Thymus (tissue), 11 donors: ENCODE measurements around the gene MT3. TPM values are rescaled to one million over a fixed set of nuclear protein-coding genes. Genes with fewer than 3 reads are reported as not detected.

Source experiments
- DNase-seq, 9 donors: peaks; one replicate each; pipeline ENCODE4 v3.0.0-alpha.2; 2013; ENCODE audit warnings: low spot score in 9 of 9, low read depth in 6 of 9, missing footprints in 1 of 9
- H3K27ac ChIP-seq, 2 donors: one replicate each; pipeline ENCODE4 v1.5.1; 2013; ENCODE audit warnings: control low read depth in 1 of 2, low read depth in 1 of 2, low read length in 1 of 2, mild to moderate bottlenecking in 1 of 2, moderate library complexity in 1 of 2
- H3K27me3 ChIP-seq, 2 donors: one replicate each; pipeline ENCODE4 v1.5.1; 2013; ENCODE audit warnings: low read length in 1 of 2; ENCODE audit not compliant: control insufficient read depth in 2 of 2, insufficient read depth in 1 of 2
- H3K36me3 ChIP-seq, 2 donors: one replicate each; pipeline ENCODE4 v1.5.1; 2013; ENCODE audit warnings: low read length in 1 of 2, mild to moderate bottlenecking in 1 of 2, moderate library complexity in 1 of 2; ENCODE audit not compliant: control insufficient read depth in 2 of 2, insufficient read depth in 2 of 2
- H3K4me1 ChIP-seq, 2 donors: one replicate each; pipeline ENCODE4 v1.5.1; 2013; ENCODE audit warnings: low read length in 2 of 2; ENCODE audit not compliant: control insufficient read depth in 2 of 2, insufficient read depth in 2 of 2
- H3K4me3 ChIP-seq, 2 donors: one replicate each; pipeline ENCODE4 v1.5.1; 2013; ENCODE audit warnings: low read length in 2 of 2, control low read depth in 1 of 2, mild to moderate bottlenecking in 1 of 2
- H3K9me3 ChIP-seq, 2 donors: one replicate each; pipeline ENCODE4 v1.5.1; 2013; ENCODE audit warnings: low read length in 1 of 2, mild to moderate bottlenecking in 1 of 2; ENCODE audit not compliant: control insufficient read depth in 2 of 2, insufficient read depth in 1 of 2
- WGBS: extraction: QIAGEN DNeasy Blood & Tissue Kit; methylation state at CpG from one replicate; pipeline ENCODE4 v1.1.7; 2013; 5-methylcytosine and 5-hydroxymethylcytosine counted together
- polyA plus RNA-seq: library from polyadenylated mRNA; stranded (reverse); fragments of 200-250 nt; gene quantifications from one replicate; pipeline ENCODE4 v1.2.3, GENCODE V29; 2013
- total RNA-seq: library from RNA; stranded (reverse); fragments of 120-200 nt; gene quantifications from one replicate; pipeline ENCODE4 v1.2.4, GENCODE V29; 2013
- donor health status: healthy.

MT3 gene
- total and polyA plus RNA-seq, 2 donors = 2.5 to 13.1 TPM

- no peaks in the 10 kb centered on the region for H3K9me3 ChIP-seq
- no peak for DNase-seq
- peaks cover 3 to 9% of the 10 kb centered on the region in 2 donors for H3K4me1 ChIP-seq
- H3K27ac ChIP-seq = no peak overlapping the region
- H3K4me3 ChIP-seq = no peak overlapping the region
- peaks cover 69 to 99% of the 10 kb centered on the region in 2 donors for H3K27me3 ChIP-seq
- 18% methylated on average over 9 of the region's 9 CpGs for WGBS
- H3K36me3 ChIP-seq = no peaks in the 10 kb centered on the region
These were observed 47.5 kb downstream of the MT3 start for GRCh38 chr16:56636616-56637413.

DNA sequence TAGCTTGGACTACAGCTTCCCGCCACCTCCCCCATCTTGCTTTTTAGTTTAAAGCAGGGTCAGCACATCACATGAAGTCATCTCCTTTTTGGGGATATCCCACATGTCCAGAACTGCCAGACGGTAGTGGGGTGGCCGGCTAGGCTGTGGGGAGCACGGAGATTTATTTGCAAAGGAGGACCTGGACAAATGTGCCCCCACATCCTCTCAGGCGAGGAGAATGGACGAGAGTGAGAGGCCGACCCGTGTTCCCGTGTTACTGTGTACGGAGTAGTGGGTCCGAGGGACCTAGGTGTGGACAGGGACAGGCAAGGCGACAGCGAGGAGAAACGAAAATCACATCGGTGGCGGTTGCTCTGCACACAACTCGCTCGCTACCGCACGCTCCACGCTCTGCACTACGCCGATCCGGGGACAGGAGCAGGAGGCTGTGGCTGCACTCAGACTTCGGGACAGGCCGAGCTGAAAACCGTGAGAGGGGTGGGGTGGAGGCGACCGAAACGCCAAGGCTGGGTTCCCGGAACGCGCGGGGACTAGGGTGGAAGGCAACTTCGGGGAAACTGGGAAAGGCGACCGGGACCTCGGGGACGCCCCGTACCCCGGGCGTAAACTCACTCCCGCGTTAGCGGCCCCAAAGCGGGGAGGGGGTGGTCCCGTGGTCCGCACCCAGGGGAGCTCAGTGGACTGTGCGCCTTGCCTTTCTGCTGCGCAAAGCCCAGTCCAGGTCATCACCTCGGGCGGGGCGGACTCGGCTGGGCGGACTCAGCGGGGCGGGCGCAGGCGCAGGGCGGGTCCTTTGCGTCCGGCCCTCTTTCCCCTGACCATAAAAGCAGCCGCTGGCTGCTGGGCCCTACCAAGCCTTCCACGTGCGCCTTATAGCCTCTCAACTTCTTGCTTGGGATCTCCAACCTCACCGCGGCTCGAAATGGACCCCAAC lies 48.8 kb downstream of the MT3 start, which contains the start of gene MT1A:
Gene MT1A, plus strand, starts transcription at position 853 of the 937 bp plus-strand sequence. Its CDS starts 73 bp downstream, at position 926.
- 5% methylated on average over 68 of the region's 68 CpGs for WGBS
- Histone ChIP-seq H3K27me3 (peaks cover 70 to 99% of the 10 kb centered on the region in 2 donors), H3K4me3 (no peak within 1 kb of the TSS), H3K9me3 (no peaks in the 10 kb centered on the region), H3K4me1 (peaks cover 4 to 12% of the 10 kb centered on the region in 2 donors), H3K27ac (no peak within 1 kb of the TSS), H3K36me3 (no peaks in the 10 kb centered on the region)
- no peak for DNase-seq

- no peaks in the 10 kb centered on the region for H3K9me3 ChIP-seq
These were observed 49.7 kb downstream of the MT3 start for GRCh38 chr16:56639045-56639444.

GRCh38 chr16:56640076-56640475 lies 50.7 kb downstream of the MT3 start:
- H3K4me1 ChIP-seq = peaks cover 10 to 19% of the 10 kb centered on the region in 2 donors
- H3K27me3 ChIP-seq = peaks cover 74 to 99% of the 10 kb centered on the region in 2 donors
- H3K27ac ChIP-seq = no peak overlapping the region
- H3K4me3 ChIP-seq = no peak overlapping the region
- H3K36me3 ChIP-seq = no peaks in the 10 kb centered on the region
- no peaks in the 10 kb centered on the region for H3K9me3 ChIP-seq
- DNase-seq = no peak
- 99% methylated on average over 1 of the region's 1 CpG for WGBS

More at GRCh38 chr16:56639045-56639444, 49.7 kb downstream of the MT3 start:
- no peak overlapping the region for H3K4me3 ChIP-seq
- peaks cover 73 to 99% of the 10 kb centered on the region in 2 donors for H3K27me3 ChIP-seq
- H3K27ac ChIP-seq = no peak overlapping the region
- 62% methylated on average over 1 of the region's 1 CpG for WGBS
- peaks cover 10 to 19% of the 10 kb centered on the region in 2 donors for H3K4me1 ChIP-seq
- DNase-seq = no peak
- H3K36me3 ChIP-seq = no peaks in the 10 kb centered on the region

Other genes with a start within 250 kb of the MT3 start
- 34.6 TPM for gene AMFR, start 164.0 kb upstream of the MT3 start, total RNA-seq
- 52.4 TPM for gene AMFR, start 164.0 kb upstream of the MT3 start, polyA plus RNA-seq
- gene NUDT21, start 138.2 kb upstream of the MT3 start, total RNA-seq = 79.7 TPM
- 40.3 TPM for gene NUDT21, start 138.2 kb upstream of the MT3 start, polyA plus RNA-seq
- gene OGFOD1, start 138.0 kb upstream of the MT3 start, total RNA-seq = 26.0 TPM
- gene OGFOD1, start 138.0 kb upstream of the MT3 start, polyA plus RNA-seq = 18.8 TPM
- 36.2 TPM for gene BBS2, start 69.5 kb upstream of the MT3 start, total RNA-seq
- gene BBS2, start 69.5 kb upstream of the MT3 start, polyA plus RNA-seq = 49.2 TPM
- gene MT4, start 24.5 kb upstream of the MT3 start, total RNA-seq = 7.5 TPM
- 38.1 TPM for gene MT4, start 24.5 kb upstream of the MT3 start, polyA plus RNA-seq
- 7.8 TPM for gene MT2A, start 19.1 kb downstream of the MT3 start, total RNA-seq
- gene MT2A, start 19.1 kb downstream of the MT3 start, polyA plus RNA-seq = 2,040 TPM
- 2.1 TPM for gene MT1E, start 36.3 kb downstream of the MT3 start, total RNA-seq
- 126 TPM for gene MT1E, start 36.3 kb downstream of the MT3 start, polyA plus RNA-seq
- 0.28 TPM for gene MT1M, start 43.1 kb downstream of the MT3 start, total RNA-seq
- 97.7 TPM for gene MT1M, start 43.1 kb downstream of the MT3 start, polyA plus RNA-seq
- 1.2 TPM for gene MT1A, start 49.1 kb downstream of the MT3 start, total RNA-seq
- 285 TPM for gene MT1A, start 49.1 kb downstream of the MT3 start, polyA plus RNA-seq
- gene MT1B, start 62.4 kb downstream of the MT3 start, total RNA-seq = not detected
- gene MT1B, start 62.4 kb downstream of the MT3 start, polyA plus RNA-seq = 4.7 TPM
- 1.5 TPM for gene MT1F, start 68.4 kb downstream of the MT3 start, total RNA-seq
- 24.6 TPM for gene MT1F, start 68.4 kb downstream of the MT3 start, polyA plus RNA-seq
- gene MT1G, start 78.5 kb downstream of the MT3 start, total RNA-seq = 0.90 TPM
- 353 TPM for gene MT1G, start 78.5 kb downstream of the MT3 start, polyA plus RNA-seq
- 0.85 TPM for gene MT1H, start 80.3 kb downstream of the MT3 start, total RNA-seq
- gene MT1H, start 80.3 kb downstream of the MT3 start, polyA plus RNA-seq = 50.7 TPM
- 21.2 TPM for gene MT1X, start 92.9 kb downstream of the MT3 start, total RNA-seq
- 3,725 TPM for gene MT1X, start 92.9 kb downstream of the MT3 start, polyA plus RNA-seq
- 85.9 TPM for gene NUP93, start 140.6 kb downstream of the MT3 start, total RNA-seq
- gene NUP93, start 140.6 kb downstream of the MT3 start, polyA plus RNA-seq = 58.3 TPM